ENCODE data around the gene MLYCD.

Gene MLYCD

GRCh38 chr16:83920894-83921491 is 22.1 kb downstream of the MLYCD start:
- no peak for DNase-seq (ENCODE audit: low read depth, low spot score)
- in situ Hi-C loops (cut with HindIII; ENCODE audit: low sequenced_read_pairs) = no loop called here
- H3K4me3 ChIP-seq (ENCODE audit: low read depth, low read length) = no peak overlapping the region
- no peak for TF ChIP-seq CTCF (IDR thresholded peaks at IDR 0.05; ENCODE audit: low read depth, low read length)

GRCh38 chr16:83923581-83924365 is 24.9 kb downstream of the MLYCD start:
- no peak for TF ChIP-seq CTCF (IDR thresholded peaks at IDR 0.05; ENCODE audit: low read depth, low read length)
- in situ Hi-C loops (cut with HindIII; ENCODE audit: low sequenced_read_pairs) = no loop called here
- no peak overlapping the region for H3K4me3 ChIP-seq (ENCODE audit: low read depth, low read length)
- no peak for DNase-seq (ENCODE audit: low read depth, low spot score)

GRCh38 chr16:83924686-83925085 is 25.8 kb downstream of the MLYCD start:
- H3K4me3 ChIP-seq (ENCODE audit: low read depth, low read length) = no peak overlapping the region
- in situ Hi-C loops (cut with HindIII; ENCODE audit: low sequenced_read_pairs) = no loop called here
- TF ChIP-seq CTCF (IDR thresholded peaks at IDR 0.05; ENCODE audit: low read depth, low read length) = no peak
- no peak for DNase-seq (ENCODE audit: low read depth, low spot score)

- no peak for DNase-seq (ENCODE audit: low read depth, low spot score)
- in situ Hi-C loops (cut with HindIII; ENCODE audit: low sequenced_read_pairs) = no loop called here
- TF ChIP-seq CTCF (IDR thresholded peaks at IDR 0.05; ENCODE audit: low read depth, low read length) = no peak
Observed at GRCh38 chr16:83925095-83925905, 26.4 kb downstream of the MLYCD start.

GRCh38 chr16:83925957-83926725 is 27.2 kb downstream of the MLYCD start:
- in situ Hi-C loops (cut with HindIII; ENCODE audit: low sequenced_read_pairs) = no loop called here
- TF ChIP-seq CTCF (IDR thresholded peaks at IDR 0.05; ENCODE audit: low read depth, low read length) = no peak
- no peak overlapping the region for H3K4me3 ChIP-seq (ENCODE audit: low read depth, low read length)
- DNase-seq (ENCODE audit: low read depth, low spot score) = no peak

More at GRCh38 chr16:83925095-83925905, 26.4 kb downstream of the MLYCD start:
- no peak overlapping the region for H3K4me3 ChIP-seq (ENCODE audit: low read depth, low read length)

Data from astrocyte of the spinal cord (primary cell).